ENCODE measurements around the gene ZDHHC20.
A peak's percentile ranks its signal among the peaks of the same experiment; 100 is the strongest.

ZDHHC20 gene

GRCh38 chr13:21330126-21330861, 128.8 kb downstream of the ZDHHC20 start:
- TF ChIP-seq CTCF (IDR thresholded peaks at IDR 0.05; ENCODE audit: low read length, missing control alignments) = no peak
- no peak overlapping the region for H3K4me3 ChIP-seq (replicated peaks; ENCODE audit: low read depth, low read length)
- DNase-seq (ENCODE audit: low read depth) = no peak

- no peak for TF ChIP-seq CTCF (IDR thresholded peaks at IDR 0.05; ENCODE audit: low read length, missing control alignments)
- H3K4me3 ChIP-seq (replicated peaks; ENCODE audit: low read depth, low read length) = no peak overlapping the region
- DNase-seq (ENCODE audit: low read depth) = no peak
Measured at GRCh38 chr13:21328836-21329477, 130.1 kb downstream of the ZDHHC20 start.

GRCh38 chr13:21328201-21328600, 130.9 kb downstream of the ZDHHC20 start:
- H3K4me3 ChIP-seq (replicated peaks; ENCODE audit: low read depth, low read length) = no peak overlapping the region
- no peak for TF ChIP-seq CTCF (IDR thresholded peaks at IDR 0.05; ENCODE audit: low read length, missing control alignments)
- no peak for DNase-seq (ENCODE audit: low read depth)

- DNase-seq (ENCODE audit: low read depth) = peak; percentile 32
- no peak for TF ChIP-seq CTCF (IDR thresholded peaks at IDR 0.05; ENCODE audit: low read length, missing control alignments)
- H3K4me3 ChIP-seq (replicated peaks; ENCODE audit: low read depth, low read length) = peak overlapping the region; percentile 50
Measured at GRCh38 chr13:21326155-21327031, 132.7 kb downstream of the ZDHHC20 start.

GRCh38 chr13:21324803-21325202, 134.3 kb downstream of the ZDHHC20 start:
- no peak for DNase-seq (ENCODE audit: low read depth)
- no peak overlapping the region for H3K4me3 ChIP-seq (replicated peaks; ENCODE audit: low read depth, low read length)
- TF ChIP-seq CTCF (IDR thresholded peaks at IDR 0.05; ENCODE audit: low read length, missing control alignments) = no peak

- TF ChIP-seq CTCF (IDR thresholded peaks at IDR 0.05; ENCODE audit: low read length, missing control alignments) = no peak
- DNase-seq (ENCODE audit: low read depth) = no peak
Measured at GRCh38 chr13:21322988-21323387, 136.1 kb downstream of the ZDHHC20 start.

More at GRCh38 chr13:21322988-21323387, 136.1 kb downstream of the ZDHHC20 start:
- no peak overlapping the region for H3K4me3 ChIP-seq (replicated peaks; ENCODE audit: low read depth, low read length)

All from fibroblast of pulmonary artery (primary cell).